PC-9 (cell line): ENCODE data around the gene SH3PXD2A.

Experiments used
- EZH2 ChIP-seq: fragments of 200-600 bp; sonication (generic); IDR thresholded peaks from 2 replicates; pipeline ENCODE4 v1.8.0; 2017; ENCODE audit warnings: antibody characterized with exemption, low read depth
- TF ChIP-seq, protein P1 (sequence below): fragments of 200-600 bp; sonication (generic); conservative IDR thresholded peaks from 2 replicates; pipeline ENCODE4 v1.6.1; 2017; ENCODE audit warnings: mixed run types, antibody characterized with exemption, mild to moderate bottlenecking, moderate library complexity

DNA sequence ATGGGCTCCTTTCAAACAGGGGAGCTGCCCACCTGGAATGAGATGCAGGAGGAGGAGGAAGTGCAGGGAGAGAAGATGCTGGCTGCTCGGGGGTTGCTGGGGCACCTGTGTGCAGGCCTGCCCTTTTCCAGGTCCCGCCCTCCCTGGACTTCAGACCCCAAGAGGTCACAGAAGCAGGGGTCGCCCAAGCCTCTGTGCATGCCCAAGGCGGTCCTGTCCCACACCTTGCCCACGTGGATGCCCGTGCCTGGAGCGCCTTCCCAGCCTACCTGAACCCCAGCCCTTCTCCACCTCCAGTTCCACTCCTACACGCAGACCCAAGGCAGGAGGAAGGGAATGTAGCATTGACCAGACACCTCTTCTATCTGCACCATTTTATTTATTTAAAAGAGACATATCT, 71.3 kb downstream of the SH3PXD2A start:
- TF ChIP-seq, protein P1, sequence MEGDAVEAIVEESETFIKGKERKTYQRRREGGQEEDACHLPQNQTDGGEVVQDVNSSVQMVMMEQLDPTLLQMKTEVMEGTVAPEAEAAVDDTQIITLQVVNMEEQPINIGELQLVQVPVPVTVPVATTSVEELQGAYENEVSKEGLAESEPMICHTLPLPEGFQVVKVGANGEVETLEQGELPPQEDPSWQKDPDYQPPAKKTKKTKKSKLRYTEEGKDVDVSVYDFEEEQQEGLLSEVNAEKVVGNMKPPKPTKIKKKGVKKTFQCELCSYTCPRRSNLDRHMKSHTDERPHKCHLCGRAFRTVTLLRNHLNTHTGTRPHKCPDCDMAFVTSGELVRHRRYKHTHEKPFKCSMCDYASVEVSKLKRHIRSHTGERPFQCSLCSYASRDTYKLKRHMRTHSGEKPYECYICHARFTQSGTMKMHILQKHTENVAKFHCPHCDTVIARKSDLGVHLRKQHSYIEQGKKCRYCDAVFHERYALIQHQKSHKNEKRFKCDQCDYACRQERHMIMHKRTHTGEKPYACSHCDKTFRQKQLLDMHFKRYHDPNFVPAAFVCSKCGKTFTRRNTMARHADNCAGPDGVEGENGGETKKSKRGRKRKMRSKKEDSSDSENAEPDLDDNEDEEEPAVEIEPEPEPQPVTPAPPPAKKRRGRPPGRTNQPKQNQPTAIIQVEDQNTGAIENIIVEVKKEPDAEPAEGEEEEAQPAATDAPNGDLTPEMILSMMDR: no peak
- no peak for TF ChIP-seq EZH2
